ENCODE measurements around the gene RAX2.

Gene RAX2

GRCh38 chr19:3801412-3802096 lies 29.5 kb upstream of the RAX2 start:
- peak in 4 of 14 donors; percentile 1 to 66 (median 31) for DNase-seq

GRCh38 chr19:3800996-3801395 lies 29.0 kb upstream of the RAX2 start:
- no peak for DNase-seq

- DNase-seq, result no peak
Measured at GRCh38 chr19:3798137-3798536, 26.1 kb upstream of the RAX2 start.

DNA sequence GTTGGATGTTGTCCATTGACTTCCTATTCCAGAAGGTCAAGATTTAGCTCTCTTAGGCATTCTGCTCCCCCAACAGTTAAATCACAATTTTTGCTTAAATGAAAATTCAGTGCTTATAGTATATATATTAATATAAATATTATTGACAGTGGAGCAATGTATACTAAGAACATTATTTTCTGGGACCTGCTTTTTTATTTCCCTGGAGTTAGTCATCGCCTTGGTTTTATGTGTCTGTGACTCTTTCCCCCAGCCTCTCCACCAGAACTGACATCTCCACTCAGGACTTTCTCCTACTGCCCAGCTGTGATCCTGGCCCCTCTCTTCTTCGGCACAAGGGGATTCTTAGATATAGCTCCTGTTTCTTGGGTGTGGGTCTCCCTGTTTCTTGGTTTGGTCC lies 24.3 kb upstream of the RAX2 start:
- DNase-seq, result no peak

DNA sequence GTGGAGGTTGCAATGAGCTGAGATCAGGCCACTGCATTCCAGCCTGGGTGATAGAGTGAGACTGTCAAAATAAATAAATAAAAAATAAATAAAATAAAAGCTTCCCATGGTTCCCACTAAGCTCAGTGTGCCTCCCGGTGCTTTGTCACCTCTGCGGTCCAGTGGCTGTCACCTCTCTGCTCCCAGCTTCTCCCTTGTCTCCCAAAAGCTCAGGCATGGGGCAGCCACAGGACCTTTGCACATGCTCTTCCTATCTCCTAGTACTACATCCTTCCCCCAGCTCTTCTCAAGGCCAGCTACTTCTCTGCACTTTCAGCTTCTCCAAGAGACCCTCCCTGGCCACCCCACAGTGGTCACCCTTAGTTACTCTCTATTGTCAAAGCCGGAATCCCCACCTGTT lies 21.8 kb upstream of the RAX2 start:
- no peak for DNase-seq

- DNase-seq, result no peak
Measured at GRCh38 chr19:3792114-3792513, 20.1 kb upstream of the RAX2 start.

DNA sequence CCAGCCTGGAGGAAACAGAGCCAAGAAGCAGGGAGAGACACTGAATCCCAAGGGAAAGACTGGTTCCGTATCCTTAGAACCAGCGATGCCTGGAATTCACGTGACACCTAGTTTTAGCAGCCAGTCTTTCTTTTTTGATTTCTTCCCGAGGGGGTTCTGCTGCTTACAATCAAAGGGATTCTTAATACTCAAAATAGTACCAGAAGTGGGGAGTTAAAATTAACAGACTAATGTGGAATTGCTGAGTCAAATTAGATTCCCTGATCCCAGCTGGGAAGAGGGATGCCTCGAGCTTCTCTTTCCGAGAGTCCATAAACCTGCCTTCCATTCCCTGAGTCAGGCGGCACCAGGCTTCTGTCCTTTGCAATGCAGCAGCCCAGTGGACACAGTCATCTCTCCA lies 18.9 kb upstream of the RAX2 start:
- DNase-seq, result no peak

- DNase-seq, result no peak
Measured at GRCh38 chr19:3790209-3790734, 18.2 kb upstream of the RAX2 start.

- no peak for DNase-seq
Measured at GRCh38 chr19:3788996-3789778, 17.2 kb upstream of the RAX2 start.

GRCh38 chr19:3785938-3786824 lies 14.2 kb upstream of the RAX2 start, which contains the start of gene MATK:
Gene MATK, minus strand, starts transcription at chr19:3786381. Its CDS starts 1,246 bp downstream, at chr19:3785135.
- DNase-seq, result no peak

GRCh38 chr19:3785451-3785937 lies 13.5 kb upstream of the RAX2 start:
- DNase-seq, result no peak

GRCh38 chr19:3784607-3785450 lies 12.8 kb upstream of the RAX2 start:
- DNase-seq, result no peak

DNA sequence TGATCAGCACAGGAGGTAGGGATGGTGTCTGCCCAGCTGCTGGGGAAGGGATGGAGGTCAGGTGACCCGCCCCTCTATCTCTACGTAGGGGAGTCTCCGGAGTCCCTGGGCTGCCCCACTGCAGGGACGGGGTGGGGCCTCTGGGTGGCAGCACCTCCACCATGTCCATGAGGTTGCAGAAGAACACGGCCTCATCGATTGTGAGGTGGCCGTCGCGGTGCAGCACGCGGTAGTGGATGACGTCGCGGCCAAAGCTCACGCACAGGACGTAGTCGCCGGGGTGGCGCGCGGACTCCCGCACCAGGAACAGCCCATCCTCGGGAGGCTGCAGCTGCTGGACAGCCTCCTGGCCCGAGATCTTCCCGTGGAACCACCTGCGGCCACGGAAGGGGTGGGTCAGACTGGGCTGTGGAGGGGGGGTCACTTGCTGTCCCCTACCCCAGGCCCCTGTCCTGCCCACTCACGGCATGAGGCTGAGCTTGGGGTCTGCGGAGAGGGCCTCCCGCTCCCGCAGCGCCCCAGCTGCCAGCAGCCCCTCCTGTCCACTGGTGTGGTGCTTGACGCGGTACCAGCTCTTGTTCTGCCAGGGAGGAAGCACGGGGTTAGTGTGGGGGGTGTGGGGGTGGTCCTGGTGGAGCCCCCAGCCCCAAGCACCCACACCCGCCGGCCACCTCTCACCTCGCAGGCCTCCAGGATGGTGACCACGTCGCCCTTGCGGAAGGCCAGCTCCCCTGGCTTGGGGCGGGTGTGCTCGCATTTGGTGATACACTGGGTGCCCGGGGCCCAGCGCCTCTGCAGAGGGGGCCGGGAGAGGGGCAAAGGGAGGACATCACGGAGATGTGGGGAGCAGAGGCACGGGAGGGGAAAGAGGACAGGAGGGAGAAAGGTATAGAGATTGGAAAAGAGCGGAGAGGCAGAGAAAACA lies 11.9 kb upstream of the RAX2 start:
- DNase-seq, result no peak

DNA sequence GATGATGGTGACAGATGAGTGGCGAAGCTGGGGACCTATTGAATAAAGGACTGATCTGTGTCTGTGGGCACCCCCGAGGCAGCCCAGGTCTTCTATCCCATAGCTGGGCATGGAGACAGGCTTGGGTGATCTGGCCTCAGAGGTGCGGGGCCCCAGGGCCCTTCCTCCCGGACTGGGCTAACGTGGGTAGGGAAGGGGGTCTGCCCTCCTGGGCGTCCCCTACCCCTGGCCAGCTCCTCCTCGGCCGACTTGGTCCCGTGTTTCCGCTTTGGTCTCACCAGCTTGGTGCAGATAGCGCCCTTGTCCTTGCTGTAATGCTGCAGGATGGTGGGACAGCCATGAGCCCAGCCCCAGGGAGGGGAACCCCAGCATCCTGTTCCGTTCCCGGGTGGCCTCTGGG lies 10.9 kb upstream of the RAX2 start:
- no peak for DNase-seq

DNA sequence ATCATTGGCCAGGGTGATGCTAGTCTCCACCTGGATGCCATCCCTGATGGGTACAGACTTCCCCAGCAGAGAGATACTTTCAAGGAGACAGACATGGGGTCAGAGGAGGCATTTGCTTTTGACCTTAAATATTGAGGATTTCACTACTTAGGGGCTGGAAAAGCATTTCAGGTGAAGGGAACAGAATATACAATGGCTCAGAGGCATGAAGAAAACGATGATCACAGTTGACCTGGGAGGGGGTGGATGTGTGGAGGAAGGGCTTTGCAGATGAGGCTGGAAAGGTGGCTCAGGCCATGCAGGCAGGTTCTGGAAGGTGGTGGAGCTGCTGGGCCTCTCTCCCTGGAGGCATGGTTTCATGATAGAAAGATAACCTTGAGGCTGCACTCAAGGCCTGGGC lies 10.3 kb upstream of the RAX2 start:
- no peak for DNase-seq

DNA sequence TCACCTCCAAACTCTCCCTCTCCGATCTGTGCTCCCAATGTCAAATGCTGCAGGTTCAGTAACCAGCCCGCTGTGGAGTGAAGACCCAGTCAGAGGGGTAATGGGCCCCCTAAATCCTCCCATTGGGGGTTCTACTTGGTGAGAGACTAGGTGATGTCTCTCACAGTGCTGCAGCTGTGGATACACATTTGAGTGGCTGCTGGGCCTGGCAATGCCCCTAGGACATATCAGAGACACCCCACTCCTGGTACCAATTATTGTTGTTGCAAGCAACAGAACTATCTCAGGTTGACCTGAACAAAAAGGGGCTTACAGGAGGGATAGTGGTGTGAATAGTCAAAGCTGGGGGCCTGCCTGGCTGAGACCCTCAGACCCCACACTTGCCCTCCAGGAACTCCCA lies 9.6 kb upstream of the RAX2 start:
- DNase-seq, result no peak

GRCh38 chr19:3780786-3781304 lies 8.8 kb upstream of the RAX2 start:
- no peak for DNase-seq

DNA sequence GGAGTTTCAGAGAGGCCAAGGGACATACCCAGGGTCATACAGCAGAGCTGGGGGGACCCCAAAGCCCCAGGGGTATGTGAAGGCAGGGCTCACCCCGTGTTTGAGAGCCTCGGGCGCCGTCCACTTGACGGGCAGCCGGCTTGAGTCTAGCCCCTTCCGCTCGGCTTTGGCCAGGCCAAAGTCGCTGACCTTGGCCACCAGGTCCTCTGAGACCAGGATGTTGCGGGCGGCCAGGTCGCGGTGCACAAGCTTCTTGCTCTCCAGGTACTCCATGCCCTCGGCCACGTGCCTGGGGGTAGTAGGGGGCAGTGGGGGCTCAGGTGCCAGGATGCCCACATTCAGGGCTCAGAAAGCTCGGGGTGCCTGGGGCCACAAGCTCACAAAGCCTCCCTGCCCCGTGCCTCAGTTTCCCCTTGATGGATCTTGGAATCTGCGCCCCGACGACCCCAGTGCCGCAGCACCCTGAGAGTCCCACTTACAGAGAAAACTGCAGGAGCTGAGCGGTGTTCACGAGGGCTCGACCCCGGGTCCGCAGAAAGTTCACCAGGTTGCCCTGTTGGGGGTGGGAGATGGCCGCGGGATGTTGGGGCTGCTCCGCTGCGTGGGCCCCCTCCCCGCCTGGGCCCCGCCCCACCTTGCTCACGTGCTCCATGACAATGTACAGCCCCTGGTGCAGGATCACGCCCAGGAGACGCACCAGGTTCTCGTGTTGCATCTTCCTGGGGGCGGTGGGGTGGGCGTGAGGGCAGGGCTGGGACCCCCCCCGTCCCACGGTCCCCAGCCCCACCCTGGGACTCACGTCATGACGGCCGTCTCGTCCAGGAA lies 7.1 kb upstream of the RAX2 start:
- DNase-seq, result no peak

Data from C1 segment of cervical spinal cord (tissue), 14 donors.